HCT116 (cell line): ENCODE results near the gene ERC2. TPM values are rescaled to one million over a fixed set of nuclear protein-coding genes. Genes with fewer than 3 reads are reported as not detected.

ENCODE experiments used
- ATAC-seq: fragments of 200-7000 bp; cut with Tn5 transposase; 2 replicates; pipeline ENCODE4 v1.9.1; 2020; ENCODE audit warnings: mild to moderate bottlenecking, moderate library complexity
- BruUV-seq: library from RNA; stranded (reverse); fragments of 400-500 nt; replicated peaks from 2 replicates; lab custom pipeline; 2021; lab: Mats Ljungman, UMichigan
- CTCF ChIA-PET: fragments of 300-600 bp; sonication (Branson Sonifier 250); formaldehyde crosslinking; loops from one replicate; lab custom pipeline; 2021; ENCODE audit warnings: antibody characterized with exemption; lab: Charles Lee
- POLR2A ChIA-PET: fragments of 300-600, 350-600 bp; sonication (Branson Sonifier 250); formaldehyde crosslinking; loops from one replicate; lab custom pipeline; 2021; ENCODE audit warnings: antibody characterized with exemption; lab: Charles Lee
- RAD21 ChIA-PET, 2 experiments: fragments of 300-600 bp; sonication (Branson Sonifier 250); formaldehyde crosslinking; loops; one replicate each; lab custom pipeline; 2023; ENCODE audit warnings: low total read pairs in 2 of 2; ENCODE audit not compliant: uncharacterized antibody in 2 of 2, unreplicated experiment in 2 of 2, low non-redundant PET in 1 of 2; lab: Charles Lee
- DNase-seq: peaks from one replicate; pipeline ENCODE4 v3.0.0-alpha.2; 2010; ENCODE audit warnings: low read depth, low spot score
- H2AFZ ChIP-seq: fragments of 200-600 bp; shearing (Covaris generic), sonication (generic); 2 replicates; pipeline ENCODE4 v1.6.1; 2017; ENCODE audit warnings: low read depth, mixed run types, mixed read lengths, antibody characterized with exemption, low read length; ENCODE audit not compliant: poor library complexity, severe bottlenecking
- H3K27ac ChIP-seq: 2 replicates; pipeline ENCODE4 v1.5.1; 2012; ENCODE audit warnings: low read depth, low read length
- H3K27me3 ChIP-seq: fragments of 200-600 bp; sonication (generic); 2 replicates; pipeline ENCODE4 v1.6.1; 2016; ENCODE audit warnings: mixed run types, low read length, mixed read lengths; ENCODE audit not compliant: insufficient read depth
- H3K36me3 ChIP-seq, 2 experiments: fragments of 200-500 bp in 1 of 2; fragments of 200-600 bp in 1 of 2; sonication (Bioruptor generic) in 1 of 2; sonication (generic) in 1 of 2; 2 replicates each; pipeline versions ENCODE4 v1.5.1 to v1.6.1; 2014 to 2016; ENCODE audit warnings: low read length in 2 of 2, inconsistent platforms in 1 of 2, mixed read lengths in 1 of 2, mixed run types in 1 of 2; ENCODE audit not compliant: insufficient read depth in 2 of 2, control insufficient read depth in 1 of 2
- H3K4me1 ChIP-seq, 2 experiments: fragments of 200-600 bp in 1 of 2; sonication (generic) in 1 of 2; 2 replicates each; pipeline versions ENCODE4 v1.5.1 to v1.6.1; 2012 to 2017; ENCODE audit warnings: low read length in 2 of 2, inconsistent platforms in 1 of 2, mild to moderate bottlenecking in 1 of 2, mixed read lengths in 1 of 2, mixed run types in 1 of 2, moderate library complexity in 1 of 2; ENCODE audit not compliant: insufficient read depth in 2 of 2, control insufficient read depth in 1 of 2
- H3K4me2 ChIP-seq: fragments of 200-600 bp; sonication (generic); 2 replicates; pipeline ENCODE4 v1.6.1; 2017; ENCODE audit warnings: mixed run types, low read length, mixed read lengths
- H3K4me3 ChIP-seq, 2 experiments: fragments of 200-600 bp in 1 of 2; sonication (generic) in 1 of 2; replicated peaks in 1 of 2; 2 replicates each; pipeline ENCODE4 v1.5.1; 2011 to 2016; ENCODE audit warnings: low read length in 2 of 2, control low read depth in 1 of 2, low read depth in 1 of 2, mild to moderate bottlenecking in 1 of 2, mixed read lengths in 1 of 2, mixed run types in 1 of 2
- H3K79me2 ChIP-seq: fragments of 200-600 bp; sonication (generic); 2 replicates; pipeline ENCODE4 v1.6.1; 2017; ENCODE audit warnings: mild to moderate bottlenecking, mixed run types, low read length, moderate library complexity, mixed read lengths; ENCODE audit not compliant: insufficient read depth
- H3K9ac ChIP-seq: fragments of 200-600 bp; sonication (generic); 2 replicates; pipeline ENCODE4 v1.6.1; 2016; ENCODE audit warnings: low read length, mixed read lengths
- H3K9me2 ChIP-seq: fragments of 200-600 bp; sonication (generic), shearing (Covaris generic); 2 replicates; pipeline ENCODE4 v1.6.1; 2017; ENCODE audit warnings: mixed run types, mild to moderate bottlenecking, moderate library complexity; ENCODE audit not compliant: insufficient read depth
- H3K9me3 ChIP-seq, 2 experiments: fragments of 200-500 bp in 1 of 2; fragments of 200-600 bp in 1 of 2; sonication (Bioruptor generic) in 1 of 2; sonication (generic) in 1 of 2; 2 replicates each; pipeline ENCODE4 v1.6.1; 2014 to 2017; ENCODE audit warnings: low read length in 2 of 2, mixed read lengths in 2 of 2, inconsistent platforms in 1 of 2, low read depth in 1 of 2, mild to moderate bottlenecking in 1 of 2, mixed run types in 1 of 2, moderate library complexity in 1 of 2; ENCODE audit not compliant: control insufficient read depth in 1 of 2, insufficient read depth in 1 of 2
- H4K20me1 ChIP-seq: fragments of 200-600 bp; sonication (generic), shearing (Covaris generic); 2 replicates; pipeline ENCODE4 v1.6.1; 2017; ENCODE audit warnings: mixed run types, mild to moderate bottlenecking, moderate library complexity; ENCODE audit not compliant: insufficient read depth
- CBX3 ChIP-seq: IDR thresholded peaks from 2 replicates; pipeline ENCODE4 v1.6.1; 2012; ENCODE audit warnings: low read depth
- EGR1 ChIP-seq: IDR thresholded peaks from 2 replicates; pipeline ENCODE4 v1.6.1; 2012; ENCODE audit warnings: low read depth
- FOSL1 ChIP-seq: IDR thresholded peaks from 2 replicates; pipeline ENCODE4 v1.6.1; 2012; ENCODE audit warnings: low read depth
- JUND ChIP-seq: IDR thresholded peaks from 2 replicates; pipeline ENCODE4 v1.6.1; 2012
- POLR2AphosphoS5 ChIP-seq: IDR thresholded peaks from 2 replicates; pipeline ENCODE4 v1.6.1; 2011; ENCODE audit warnings: mild to moderate bottlenecking, low read depth, low read length, moderate library complexity
- SIN3A ChIP-seq: IDR thresholded peaks from 2 replicates; pipeline ENCODE4 v1.6.1; 2012; ENCODE audit warnings: low read depth
- intact Hi-C: fragments of 100-400 bp; cut with micrococcal nuclease; formaldehyde crosslinking; loops from 2 replicates; pipeline ENCODE4 v1.10.0; 2022
- total RNA-seq: library from RNA; stranded (reverse); gene quantifications from one replicate; pipeline ENCODE4 v1.2.1, GENCODE V29; 2021; ENCODE audit not compliant: unreplicated experiment
- TF ChIP-seq, protein P1 (sequence below): IDR thresholded peaks from 2 replicates; pipeline ENCODE4 v1.6.1; 2012; ENCODE audit warnings: low read depth
- TF ChIP-seq, protein P2 (sequence below): IDR thresholded peaks from 2 replicates; pipeline ENCODE4 v1.6.1; 2012

Gene ERC2
- total RNA-seq, 1 experiment from 2014 or later, result not detected

DNA sequence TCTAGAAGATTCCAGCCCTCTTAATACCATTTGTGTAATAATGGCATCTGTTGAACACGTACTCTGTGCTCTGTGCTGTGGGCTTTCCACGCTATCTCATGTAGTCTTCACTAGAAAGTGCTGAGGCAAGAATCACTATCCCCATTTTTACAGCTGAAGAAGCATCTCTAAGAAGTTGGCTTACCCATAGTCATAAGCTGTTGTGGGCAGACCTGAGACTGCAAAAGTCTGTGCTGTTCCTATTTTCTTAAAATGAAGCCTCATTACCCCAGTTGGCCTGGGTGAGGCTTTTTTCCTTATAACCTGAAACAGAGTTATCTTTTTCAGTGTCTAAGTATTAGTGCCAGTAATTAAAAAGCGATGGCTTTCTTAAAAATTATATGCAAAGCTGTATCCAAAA is 58.5 kb downstream of the ERC2 start (continued):
- TF ChIP-seq, protein P1, sequence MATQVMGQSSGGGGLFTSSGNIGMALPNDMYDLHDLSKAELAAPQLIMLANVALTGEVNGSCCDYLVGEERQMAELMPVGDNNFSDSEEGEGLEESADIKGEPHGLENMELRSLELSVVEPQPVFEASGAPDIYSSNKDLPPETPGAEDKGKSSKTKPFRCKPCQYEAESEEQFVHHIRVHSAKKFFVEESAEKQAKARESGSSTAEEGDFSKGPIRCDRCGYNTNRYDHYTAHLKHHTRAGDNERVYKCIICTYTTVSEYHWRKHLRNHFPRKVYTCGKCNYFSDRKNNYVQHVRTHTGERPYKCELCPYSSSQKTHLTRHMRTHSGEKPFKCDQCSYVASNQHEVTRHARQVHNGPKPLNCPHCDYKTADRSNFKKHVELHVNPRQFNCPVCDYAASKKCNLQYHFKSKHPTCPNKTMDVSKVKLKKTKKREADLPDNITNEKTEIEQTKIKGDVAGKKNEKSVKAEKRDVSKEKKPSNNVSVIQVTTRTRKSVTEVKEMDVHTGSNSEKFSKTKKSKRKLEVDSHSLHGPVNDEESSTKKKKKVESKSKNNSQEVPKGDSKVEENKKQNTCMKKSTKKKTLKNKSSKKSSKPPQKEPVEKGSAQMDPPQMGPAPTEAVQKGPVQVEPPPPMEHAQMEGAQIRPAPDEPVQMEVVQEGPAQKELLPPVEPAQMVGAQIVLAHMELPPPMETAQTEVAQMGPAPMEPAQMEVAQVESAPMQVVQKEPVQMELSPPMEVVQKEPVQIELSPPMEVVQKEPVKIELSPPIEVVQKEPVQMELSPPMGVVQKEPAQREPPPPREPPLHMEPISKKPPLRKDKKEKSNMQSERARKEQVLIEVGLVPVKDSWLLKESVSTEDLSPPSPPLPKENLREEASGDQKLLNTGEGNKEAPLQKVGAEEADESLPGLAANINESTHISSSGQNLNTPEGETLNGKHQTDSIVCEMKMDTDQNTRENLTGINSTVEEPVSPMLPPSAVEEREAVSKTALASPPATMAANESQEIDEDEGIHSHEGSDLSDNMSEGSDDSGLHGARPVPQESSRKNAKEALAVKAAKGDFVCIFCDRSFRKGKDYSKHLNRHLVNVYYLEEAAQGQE, result no peak
- TF ChIP-seq JUND, result no peak

DNA sequence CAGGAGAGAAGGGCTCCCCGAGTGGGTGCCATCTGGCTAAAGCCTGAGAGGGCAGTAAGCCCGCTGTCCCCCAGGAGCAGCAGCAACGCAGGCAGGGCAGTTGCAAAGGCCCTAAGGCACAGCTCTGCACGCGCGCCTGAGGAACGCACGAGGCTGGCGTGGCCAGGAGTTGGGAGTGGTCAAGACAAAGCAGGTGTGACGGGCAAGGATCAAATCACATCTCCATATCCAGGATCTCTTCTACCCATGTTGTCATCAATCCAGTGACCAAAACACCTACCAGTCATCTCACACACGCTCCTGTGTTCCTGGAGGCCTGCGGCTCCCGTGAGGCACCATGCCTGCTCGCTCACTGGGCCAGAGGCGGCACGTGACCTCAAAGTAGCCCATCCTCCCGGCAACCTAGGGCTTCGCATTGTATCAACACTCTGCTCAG is 59.5 kb downstream of the ERC2 start:
- H2AFZ ChIP-seq, result no peak overlapping the region
- ATAC-seq, result no peak
- BruUV-seq, result no TSS peak
- no peak overlapping the region for H3K4me3 ChIP-seq
- H3K36me3 ChIP-seq, result no peaks in the 10 kb centered on the region
- peaks cover 17% of the 10 kb centered on the region for H3K27me3 ChIP-seq
- ChIA-PET POLR2A (no interaction called here), RAD21 (no interaction called here), CTCF (no interaction called here)
- no peak overlapping the region for H3K4me2 ChIP-seq
- H3K9me2 ChIP-seq, result no peaks in the 10 kb centered on the region
- H3K4me1 ChIP-seq, result no peaks in the 10 kb centered on the region
- H4K20me1 ChIP-seq, result no peaks in the 10 kb centered on the region
- TF ChIP-seq POLR2AphosphoS5 (no peak), CBX3 (no peak), SIN3A (no peak), FOSL1 (no peak), EGR1 (no peak)
- TF ChIP-seq, protein P2, sequence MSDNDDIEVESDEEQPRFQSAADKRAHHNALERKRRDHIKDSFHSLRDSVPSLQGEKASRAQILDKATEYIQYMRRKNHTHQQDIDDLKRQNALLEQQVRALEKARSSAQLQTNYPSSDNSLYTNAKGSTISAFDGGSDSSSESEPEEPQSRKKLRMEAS, result no peak
- no peaks in the 10 kb centered on the region for H3K79me2 ChIP-seq
- no peaks in the 10 kb centered on the region for H3K9me3 ChIP-seq
- no peak overlapping the region for H3K27ac ChIP-seq
- intact Hi-C loops, result no loop called here
- no peak overlapping the region for H3K9ac ChIP-seq
- no peak for DNase-seq
